GM12878 (cell line): ENCODE measurements around the gene PPME1. TPM values are rescaled to one million over a fixed set of nuclear protein-coding genes. Genes with fewer than 3 reads are reported as not detected.

Experiments
- ATAC-seq: fragments of 200-7000 bp; cut with Tn5 transposase; 3 replicates; pipeline ENCODE4 v1.9.1; 2020; ENCODE audit warnings: mild to moderate bottlenecking, moderate library complexity
- BruUV-seq: library from RNA; stranded (reverse); fragments of 400-500 nt; replicated peaks from 2 replicates; lab custom pipeline; 2021; lab: Mats Ljungman, UMichigan
- CTCF ChIA-PET: fragments of 300-600 bp; sonication (Branson Sonifier 250); formaldehyde crosslinking; extraction: SDS; loops from one replicate; lab custom pipeline; 2021; ENCODE audit warnings: inconsistent platforms; lab: Yijun Ruan, JAX
- POLR2A ChIA-PET: fragments of 350-600 bp; formaldehyde crosslinking; extraction: SDS; loops from one replicate; lab custom pipeline; 2021; ENCODE audit warnings: inconsistent platforms; lab: Charles Lee
- RAD21 ChIA-PET: fragments of 300-600 bp; sonication (Branson Sonifier 250); formaldehyde crosslinking; loops from one replicate; lab custom pipeline; 2023; ENCODE audit warnings: antibody characterized with exemption; ENCODE audit not compliant: unreplicated experiment; lab: Charles Lee
- SMC1A ChIA-PET: fragments of 300-600 bp; sonication (Branson Sonifier 250); formaldehyde crosslinking; loops from one replicate; lab custom pipeline; 2023; ENCODE audit not compliant: unreplicated experiment, uncharacterized antibody; lab: Charles Lee
- DNase-seq: peaks from one replicate; pipeline ENCODE4 v3.0.0-alpha.2; 2011; ENCODE audit warnings: low read depth, low spot score
- FAIRE-seq: peaks from 3 replicates; lab custom pipeline; 2011; peaks lifted over from hg19 to GRCh38; lab: Jason Lieb, UNC
- H2AFZ ChIP-seq: 2 replicates; pipeline ENCODE4 v1.6.0; 2011; ENCODE audit warnings: low read depth, low read length, control low read depth; ENCODE audit not compliant: control insufficient read depth
- H3K27ac ChIP-seq: 2 replicates; pipeline ENCODE4 v1.5.1; 2011; ENCODE audit warnings: control low read depth; ENCODE audit not compliant: control insufficient read depth, insufficient read depth
- H3K27me3 ChIP-seq, 2 experiments: replicated peaks in 1 of 2; 2 replicates each; pipeline versions ENCODE4 v1.6.0 to v1.6.1; 2011; ENCODE audit warnings: low read length in 1 of 2; ENCODE audit not compliant: control insufficient read depth in 2 of 2, insufficient read depth in 2 of 2
- H3K36me3 ChIP-seq, 2 experiments: 2 replicates each; pipeline ENCODE4 v1.5.1; 2011; ENCODE audit warnings: low read length in 1 of 2; ENCODE audit not compliant: control insufficient read depth in 2 of 2, insufficient read depth in 2 of 2
- H3K4me1 ChIP-seq: 2 replicates; pipeline ENCODE4 v1.6.1; 2011; ENCODE audit warnings: mild to moderate bottlenecking, low read length, moderate library complexity, mixed read lengths; ENCODE audit not compliant: control insufficient read depth, insufficient read depth
- H3K4me2 ChIP-seq: 2 replicates; pipeline ENCODE4 v1.6.0; 2011; ENCODE audit warnings: control low read depth; ENCODE audit not compliant: control insufficient read depth, insufficient read depth
- H3K4me3 ChIP-seq: fragments of 200-600 bp; sonication (generic); 2 replicates; pipeline ENCODE4 v1.5.1; 2016
- H3K79me2 ChIP-seq: 2 replicates; pipeline ENCODE4 v1.6.0; 2011; ENCODE audit warnings: low read length; ENCODE audit not compliant: control insufficient read depth, insufficient read depth
- H3K9ac ChIP-seq: 2 replicates; pipeline ENCODE4 v1.8.0; 2011; ENCODE audit warnings: low read length, control low read depth, mixed read lengths; ENCODE audit not compliant: control insufficient read depth, insufficient read depth
- H3K9me3 ChIP-seq: replicated peaks from 3 replicates; pipeline ENCODE4 v1.5.1; 2011; ENCODE audit warnings: mild to moderate bottlenecking, low read length; ENCODE audit not compliant: control insufficient read depth, insufficient read depth
- H4K20me1 ChIP-seq: 2 replicates; pipeline ENCODE4 v1.6.0; 2011; ENCODE audit not compliant: control insufficient read depth, insufficient read depth
- ATF7 ChIP-seq: fragments of 450-650 bp; IDR thresholded peaks from 2 replicates; pipeline ENCODE4 v1.6.1; 2016; ENCODE audit warnings: low read depth, mild to moderate bottlenecking
- ELK1 ChIP-seq: IDR thresholded peaks from 2 replicates; pipeline ENCODE4 v1.6.1; 2012; ENCODE audit warnings: low read depth, low read length, improper control_type of control experiment
- ETV6 ChIP-seq, 2 experiments: fragments of 450-650 bp in 1 of 2; IDR thresholded peaks in 1 of 2; conservative IDR thresholded peaks in 1 of 2; 2 replicates each; pipeline ENCODE4 v1.6.1; 2014; ENCODE audit warnings: antibody characterized with exemption in 1 of 2, borderline replicate concordance in 1 of 2, low read depth in 1 of 2, mild to moderate bottlenecking in 1 of 2, moderate library complexity in 1 of 2
- GATAD2B ChIP-seq: fragments of 450-650 bp; conservative IDR thresholded peaks from 2 replicates; pipeline ENCODE4 v1.6.1; 2017; ENCODE audit warnings: low read depth, mild to moderate bottlenecking, moderate library complexity
- HCFC1 ChIP-seq: fragments of 150-350 bp; IDR thresholded peaks from 2 replicates; pipeline ENCODE4 v1.6.1; 2014; ENCODE audit warnings: low read length
- MEF2A ChIP-seq: IDR thresholded peaks from 2 replicates; pipeline ENCODE4 v1.6.1; 2011; ENCODE audit warnings: low read depth, mild to moderate bottlenecking, low read length, moderate library complexity; ENCODE audit not compliant: insufficient read depth
- NRF1 ChIP-seq: conservative IDR thresholded peaks from 2 replicates; pipeline ENCODE4 v1.6.1; 2011; ENCODE audit warnings: mild to moderate bottlenecking, low read depth, low read length, improper control_type of control experiment
- PAX8 ChIP-seq: fragments of 450-650 bp; IDR thresholded peaks from 2 replicates; pipeline ENCODE4 v1.6.1; 2017; ENCODE audit warnings: mild to moderate bottlenecking, moderate library complexity
- POLR2A ChIP-seq: IDR thresholded peaks from 2 replicates; pipeline ENCODE4 v1.6.1; 2011; ENCODE audit warnings: low read depth, mild to moderate bottlenecking, low read length
- RAD51 ChIP-seq: fragments of 450-650 bp; IDR thresholded peaks from 2 replicates; pipeline ENCODE4 v1.6.1; 2016; ENCODE audit warnings: moderate library complexity, mild to moderate bottlenecking, inconsistent platforms
- RBBP5 ChIP-seq: fragments of 200-600 bp; sonication (generic); conservative IDR thresholded peaks from 2 replicates; pipeline ENCODE4 v1.6.1; 2016
- RELA ChIP-seq: fragments of 450-650 bp; IDR thresholded peaks from 2 replicates; pipeline ENCODE4 v1.8.0; 2014; ENCODE audit warnings: borderline replicate concordance; ENCODE audit not compliant: partially characterized antibody
- SMARCA5 ChIP-seq: fragments of 450-650 bp; IDR thresholded peaks from 2 replicates; pipeline ENCODE4 v1.6.1; 2017; ENCODE audit warnings: mild to moderate bottlenecking
- SREBF1 ChIP-seq: IDR thresholded peaks from 2 replicates; pipeline ENCODE4 v1.6.1; 2012; ENCODE audit warnings: mild to moderate bottlenecking, low read length
- TAF1 ChIP-seq: IDR thresholded peaks from 2 replicates; pipeline ENCODE4 v1.6.1; 2011; ENCODE audit warnings: mild to moderate bottlenecking, low read depth, low read length, borderline replicate concordance
- TCF12 ChIP-seq: IDR thresholded peaks from 2 replicates; pipeline ENCODE4 v1.6.1; 2011; ENCODE audit warnings: low read depth, mild to moderate bottlenecking, low read length
- ZBED1 ChIP-seq: IDR thresholded peaks from 2 replicates; pipeline ENCODE4 v1.6.1; 2016; ENCODE audit warnings: borderline replicate concordance
- ZNF592 ChIP-seq: fragments of 450-650 bp; IDR thresholded peaks from 2 replicates; pipeline ENCODE4 v1.6.1; 2017; ENCODE audit warnings: mild to moderate bottlenecking, moderate library complexity
- ZSCAN29 ChIP-seq: fragments of 450-650 bp; IDR thresholded peaks from 2 replicates; pipeline ENCODE4 v1.6.1; 2017; ENCODE audit warnings: mild to moderate bottlenecking, moderate library complexity
- WGBS: methylation state at CpG from one replicate; pipeline ENCODE4 v1.1.6; 2016; ENCODE audit warnings: low lambda C conversion rate; ENCODE audit not compliant: insufficient replicate concordance, insufficient coverage; ENCODE audit errors: missing lambda C conversion rate; 5-methylcytosine and 5-hydroxymethylcytosine counted together
- in situ Hi-C: fragments of 300-500 bp; cut with MboI; formaldehyde crosslinking; loops from 9 replicates; pipeline ENCODE4 v1.14.3; 2018; ENCODE audit warnings: mixed read lengths
- intact Hi-C: fragments of 100-400 bp; cut with micrococcal nuclease; formaldehyde crosslinking; loops from one replicate; pipeline ENCODE4 v1.14.2; 2022; ENCODE audit not compliant: unreplicated experiment
- polyA plus RNA-seq, 11 experiments: library from polyadenylated mRNA; depleted of rRNA in 4 of 11; unstranded in 6 of 11; stranded (reverse) in 5 of 11; fragments of >200 nt; fragmentation: Nextera tagmentation in 4 of 11; fragmentation: Illumina TruSeq in 1 of 11; extraction: Ambion mirVana in 4 of 11; extraction: Trizol in 1 of 11; gene quantifications; 1 replicate in 1 of 11; 2 replicates in 10 of 11; pipeline versions ENCODE4 v1.2.1 to v1.2.3, GENCODE V29; 2011 to 2016; ENCODE audit warnings: inconsistent platforms in 2 of 11, missing spikeins in 2 of 11, low read depth in 1 of 11
- total RNA-seq, 4 experiments: library from RNA; depleted of rRNA in 3 of 4; stranded (reverse); fragments of >200 nt in 3 of 4; fragmentation: Illumina TruSeq in 1 of 4; extraction: Trizol in 1 of 4; gene quantifications; 2 replicates each; pipeline versions ENCODE4 v1.2.1 to v1.2.3, GENCODE V29; 2013 to 2021
- TF ChIP-seq, protein P1 (sequence below): fragments of 450-650 bp; IDR thresholded peaks from 2 replicates; pipeline ENCODE4 v1.6.1; 2017; ENCODE audit warnings: mild to moderate bottlenecking

PPME1 gene
- total and polyA plus RNA-seq, 10 of the 15 experiments (the other 5 are each of a cell fraction or from before 2014, with no cell fraction given), result 3.1 to 51.4 (median 20.8) TPM

GRCh38 chr11:74142624-74143023 lies 28.5 kb upstream of the PPME1 start (continued):
- no peak for TF ChIP-seq ZNF592
- no peak for TF ChIP-seq MEF2A
- no peak for TF ChIP-seq NRF1
- TF ChIP-seq GATAD2B, result no peak
- no peak for TF ChIP-seq ELK1

- intact Hi-C loops (no loop called here), in situ Hi-C loops (no loop called here)
- Histone ChIP-seq H3K9ac (no peak overlapping the region), H4K20me1 (no peaks in the 10 kb centered on the region), H3K79me2 (no peaks in the 10 kb centered on the region), H2AFZ (no peak overlapping the region), H3K27me3 (no peaks in the 10 kb centered on the region), H3K27ac (no peak overlapping the region), H3K36me3 (peaks cover 0 to under 1% of the 10 kb centered on the region in 2 experiments; a peak in 1 of 4 replicates), H3K4me2 (no peak overlapping the region), H3K4me3 (no peak overlapping the region), H3K4me1 (no peaks in the 10 kb centered on the region), H3K9me3 (no peaks in the 10 kb centered on the region)
- ChIA-PET CTCF (interaction anchor here (1.4 to 1.6 kb wide), 2 partner anchors 10 to 306 kb away, joined by 3 read pairs; no protein-coding TSS in a partner anchor), RAD21 (no interaction called here), POLR2A (no interaction called here), SMC1A (interaction anchor here (1.3 to 1.5 kb wide), 2 partner anchors 14 to 39 kb away, joined by 4 read pairs; no protein-coding TSS in a partner anchor)
- no peak for ATAC-seq
- 81% methylated on average over 4 of the region's 4 CpGs for WGBS
- DNase-seq, result no peak
- FAIRE-seq, result no peak
- no TSS peak for BruUV-seq
- TF ChIP-seq TCF12 (no peak), SREBF1 (no peak), SMARCA5 (no peak), TAF1 (no peak), PAX8 (no peak), RAD51 (no peak), ZSCAN29 (no peak), ETV6 (conservative IDR thresholded peaks at IDR 0.05 in 1 of 2, IDR thresholded peaks at IDR 0.05 in 1 of 2; ENCODE audit: borderline replicate concordance in 1 of 2, low read depth in 1 of 2) (no peak), POLR2A (no peak), RBBP5 (no peak), HCFC1 (no peak), ATF7 (no peak), ZBED1 (no peak), RELA (no peak)
- TF ChIP-seq, protein P1, sequence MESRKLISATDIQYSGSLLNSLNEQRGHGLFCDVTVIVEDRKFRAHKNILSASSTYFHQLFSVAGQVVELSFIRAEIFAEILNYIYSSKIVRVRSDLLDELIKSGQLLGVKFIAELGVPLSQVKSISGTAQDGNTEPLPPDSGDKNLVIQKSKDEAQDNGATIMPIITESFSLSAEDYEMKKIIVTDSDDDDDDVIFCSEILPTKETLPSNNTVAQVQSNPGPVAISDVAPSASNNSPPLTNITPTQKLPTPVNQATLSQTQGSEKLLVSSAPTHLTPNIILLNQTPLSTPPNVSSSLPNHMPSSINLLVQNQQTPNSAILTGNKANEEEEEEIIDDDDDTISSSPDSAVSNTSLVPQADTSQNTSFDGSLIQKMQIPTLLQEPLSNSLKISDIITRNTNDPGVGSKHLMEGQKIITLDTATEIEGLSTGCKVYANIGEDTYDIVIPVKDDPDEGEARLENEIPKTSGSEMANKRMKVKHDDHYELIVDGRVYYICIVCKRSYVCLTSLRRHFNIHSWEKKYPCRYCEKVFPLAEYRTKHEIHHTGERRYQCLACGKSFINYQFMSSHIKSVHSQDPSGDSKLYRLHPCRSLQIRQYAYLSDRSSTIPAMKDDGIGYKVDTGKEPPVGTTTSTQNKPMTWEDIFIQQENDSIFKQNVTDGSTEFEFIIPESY, result no peak
Observed at GRCh38 chr11:74144592-74144991, 26.5 kb upstream of the PPME1 start.
